Neural cell (in vitro differentiated cells): ENCODE results near the gene FAF2. TPM values are rescaled to one million over a fixed set of nuclear protein-coding genes. Genes with fewer than 3 reads are reported as not detected.

Experiments used
- H2AFZ ChIP-seq: fragments of 200-600, 300-800 bp; sonication (generic), shearing (Covaris generic); 2 replicates; pipeline ENCODE4 v1.6.0; 2014; ENCODE audit warnings: low read depth, mild to moderate bottlenecking, antibody characterized with exemption, low read length, moderate library complexity
- H3F3A ChIP-seq: fragments of 200-600 bp; shearing (Covaris generic); 2 replicates; pipeline ENCODE4 v1.6.1; 2016; ENCODE audit warnings: mild to moderate bottlenecking, moderate library complexity, mixed read lengths, antibody characterized with exemption, low read length; ENCODE audit not compliant: insufficient read depth, poor library complexity, severe bottlenecking
- H3K27ac ChIP-seq: fragments of 200-600, 300-800 bp; sonication (generic), shearing (Covaris generic); 2 replicates; pipeline ENCODE4 v1.5.1; 2014; ENCODE audit warnings: mild to moderate bottlenecking, low read length, moderate library complexity
- H3K27me3 ChIP-seq: fragments of 300-800, 200-600 bp; sonication (generic), shearing (Covaris generic); 2 replicates; pipeline ENCODE4 v1.6.0; 2014; ENCODE audit warnings: mild to moderate bottlenecking, low read depth, low read length, moderate library complexity; ENCODE audit not compliant: insufficient read depth
- H3K36me3 ChIP-seq: fragments of 300-800, 200-600 bp; sonication (generic), shearing (Covaris generic); 2 replicates; pipeline ENCODE4 v1.5.1; 2014; ENCODE audit warnings: mild to moderate bottlenecking, antibody characterized with exemption, low read length, moderate library complexity; ENCODE audit not compliant: insufficient read depth
- H3K4me2 ChIP-seq: fragments of 300-800, 200-600 bp; sonication (generic), shearing (Covaris generic); 2 replicates; pipeline ENCODE4 v1.6.0; 2014; ENCODE audit warnings: mild to moderate bottlenecking, low read length
- H3K4me3 ChIP-seq: fragments of 300-800, 200-600 bp; sonication (generic), shearing (Covaris generic); 2 replicates; pipeline ENCODE4 v1.5.1; 2014; ENCODE audit warnings: mild to moderate bottlenecking, low read length, moderate library complexity
- H3K79me2 ChIP-seq: fragments of 200-600 bp; shearing (Covaris generic); replicated peaks from 2 replicates; pipeline ENCODE4 v1.6.0; 2014; ENCODE audit warnings: mild to moderate bottlenecking, low read length, moderate library complexity; ENCODE audit not compliant: insufficient read depth
- H3K9ac ChIP-seq: fragments of 300-800, 200-600 bp; sonication (generic), shearing (Covaris generic); 2 replicates; pipeline ENCODE4 v1.6.1; 2016; ENCODE audit warnings: mild to moderate bottlenecking, low read length, mixed read lengths
- H3K9me2 ChIP-seq: fragments of 200-600 bp; shearing (Covaris generic); 2 replicates; pipeline ENCODE4 v1.6.1; 2016; ENCODE audit warnings: mild to moderate bottlenecking, low read length, mixed read lengths; ENCODE audit not compliant: insufficient read depth
- H3K9me3 ChIP-seq: fragments of 200-600, 300-800 bp; sonication (generic), shearing (Covaris generic); 2 replicates; pipeline ENCODE4 v1.6.1; 2016; ENCODE audit warnings: mild to moderate bottlenecking, mixed run types, low read length, moderate library complexity, mixed read lengths
- H4K20me1 ChIP-seq: fragments of 200-600 bp; shearing (Covaris generic); 2 replicates; pipeline ENCODE4 v1.6.1; 2016; ENCODE audit warnings: mild to moderate bottlenecking, mixed run types; ENCODE audit not compliant: insufficient read depth
- CTCF ChIP-seq: fragments of 450-650 bp; IDR thresholded peaks from 2 replicates; pipeline ENCODE4 v1.5.1; 2014; ENCODE audit warnings: antibody characterized with exemption, mild to moderate bottlenecking, moderate library complexity; ENCODE audit not compliant: poor library complexity, severe bottlenecking
- EP300 ChIP-seq: fragments of 450-650 bp; conservative IDR thresholded peaks from 2 replicates; pipeline ENCODE4 v1.6.1; 2014; ENCODE audit warnings: antibody characterized with exemption, mild to moderate bottlenecking, moderate library complexity; ENCODE audit not compliant: poor library complexity, severe bottlenecking
- EZH2 ChIP-seq: fragments of 200-600, 300-800 bp; shearing (Covaris generic), sonication (generic); IDR thresholded peaks from 2 replicates; pipeline ENCODE4 v1.6.1; 2014; ENCODE audit warnings: antibody characterized with exemption, low read length, borderline replicate concordance, mild to moderate bottlenecking; ENCODE audit not compliant: insufficient read depth, poor library complexity, severe bottlenecking
- MXI1 ChIP-seq: fragments of 450-650 bp; conservative IDR thresholded peaks from 2 replicates; pipeline ENCODE4 v1.6.1; 2014; ENCODE audit warnings: antibody characterized with exemption, mild to moderate bottlenecking; ENCODE audit not compliant: poor library complexity, severe bottlenecking
- POLR2AphosphoS5 ChIP-seq: IDR thresholded peaks from 2 replicates; pipeline ENCODE4 v1.6.1; 2012
- RAD21 ChIP-seq: fragments of 450-650 bp; conservative IDR thresholded peaks from 2 replicates; pipeline ENCODE4 v1.6.1; 2014; ENCODE audit warnings: antibody characterized with exemption, mild to moderate bottlenecking, moderate library complexity
- REST ChIP-seq: IDR thresholded peaks from 2 replicates; pipeline ENCODE4 v1.6.1; 2012; ENCODE audit warnings: borderline replicate concordance
- SMC3 ChIP-seq: fragments of 450-650 bp; conservative IDR thresholded peaks from 2 replicates; pipeline ENCODE4 v1.6.1; 2014; ENCODE audit warnings: antibody characterized with exemption, mild to moderate bottlenecking, moderate library complexity; ENCODE audit not compliant: poor library complexity
- TAF1 ChIP-seq: IDR thresholded peaks from 2 replicates; pipeline ENCODE4 v1.6.1; 2012; ENCODE audit warnings: low read depth
- polyA plus RNA-seq: library from polyadenylated mRNA; depleted of rRNA; stranded (reverse); fragments of >200 nt; gene quantifications from 2 replicates; pipeline ENCODE4 v1.2.3, GENCODE V29; 2014

The FAF2 gene
- polyA plus RNA-seq, 1 donor from 2014 or later = 30.8 TPM

GRCh38 chr5:176500511-176500910, 52.3 kb downstream of the FAF2 start:
- H3K9ac ChIP-seq = no peak overlapping the region
- no peaks in the 10 kb centered on the region for H3K27me3 ChIP-seq
- no peaks in the 10 kb centered on the region for H3K9me2 ChIP-seq
- no peak overlapping the region for H3K4me2 ChIP-seq
- H2AFZ ChIP-seq = no peak overlapping the region
- H3K4me3 ChIP-seq = no peak overlapping the region
- no peaks in the 10 kb centered on the region for H3K79me2 ChIP-seq
- no peaks in the 10 kb centered on the region for H4K20me1 ChIP-seq
- no peak for TF ChIP-seq RAD21
- TF ChIP-seq EZH2 = no peak
- TF ChIP-seq TAF1 = no peak
- no peak for TF ChIP-seq EP300
- TF ChIP-seq REST = no peak
- TF ChIP-seq POLR2AphosphoS5 = no peak
- TF ChIP-seq MXI1 = no peak
- no peak for TF ChIP-seq CTCF
- no peak for TF ChIP-seq SMC3
- H3K9me3 ChIP-seq = no peaks in the 10 kb centered on the region
- peaks cover 7% of the 10 kb centered on the region for H3K36me3 ChIP-seq
- H3F3A ChIP-seq = no peaks in the 10 kb centered on the region
- no peak overlapping the region for H3K27ac ChIP-seq

- Histone ChIP-seq H4K20me1 (no peaks in the 10 kb centered on the region), H3K9me3 (no peaks in the 10 kb centered on the region), H3K27ac (no peak overlapping the region), H3F3A (no peaks in the 10 kb centered on the region), H3K4me2 (no peak overlapping the region), H2AFZ (no peak overlapping the region), H3K79me2 (no peaks in the 10 kb centered on the region), H3K36me3 (peaks cover 7% of the 10 kb centered on the region), H3K9ac (no peak overlapping the region), H3K27me3 (no peaks in the 10 kb centered on the region), H3K9me2 (no peaks in the 10 kb centered on the region), H3K4me3 (no peak overlapping the region)
- no peak for TF ChIP-seq MXI1
- no peak for TF ChIP-seq EZH2
- TF ChIP-seq REST = no peak
- no peak for TF ChIP-seq TAF1
- TF ChIP-seq CTCF = no peak
- no peak for TF ChIP-seq SMC3
- no peak for TF ChIP-seq RAD21
- no peak for TF ChIP-seq EP300
- TF ChIP-seq POLR2AphosphoS5 = no peak
These were observed 53.1 kb downstream of the FAF2 start for GRCh38 chr5:176501333-176501732.
